ENCODE data around the gene TP63.

GRCh38 chr3:189827108-189827507 lies 195.9 kb downstream of the TP63 start:
- TF ChIP-seq CTCF (IDR thresholded peaks at IDR 0.05) (no peak), POLR2A (IDR thresholded peaks at IDR 0.05) (no peak)

Measured in Peyer's patch (tissue), 4 donors.